HG03025 (cell line): ENCODE results near the gene HINT2.
A peak's percentile ranks its signal among the peaks of the same experiment; 100 is the strongest.

Experiments
- ATAC-seq: cut with Tn5 transposase; IDR thresholded peaks from one replicate; pipeline ENCODE4 v1.9.1; 2021; ENCODE audit warnings: mild to moderate bottlenecking, moderate library complexity; ENCODE audit not compliant: unreplicated experiment, low FRiP score

Gene HINT2

GRCh38 chr9:35842020-35842745 is 27.3 kb upstream of the HINT2 start:
- no peak for ATAC-seq

- no peak for ATAC-seq
Measured at GRCh38 chr9:35841645-35841900, 26.7 kb upstream of the HINT2 start.

- ATAC-seq: no peak
Measured at GRCh38 chr9:35840881-35841644, 26.2 kb upstream of the HINT2 start.

GRCh38 chr9:35839926-35840325 is 25.1 kb upstream of the HINT2 start:
- ATAC-seq: no peak

- ATAC-seq: no peak
Measured at GRCh38 chr9:35836595-35836994, 21.8 kb upstream of the HINT2 start.

- ATAC-seq: no peak
Measured at GRCh38 chr9:35835766-35836165, 20.9 kb upstream of the HINT2 start.

- no peak for ATAC-seq
Measured at GRCh38 chr9:35835216-35835632, 20.4 kb upstream of the HINT2 start.

- no peak for ATAC-seq
Measured at GRCh38 chr9:35834260-35835215, 19.7 kb upstream of the HINT2 start.

GRCh38 chr9:35832814-35833213 is 18.0 kb upstream of the HINT2 start:
- no peak for ATAC-seq

- ATAC-seq: no peak
Measured at GRCh38 chr9:35831040-35831439, 16.2 kb upstream of the HINT2 start.

- no peak for ATAC-seq
Measured at GRCh38 chr9:35829764-35830096, 14.9 kb upstream of the HINT2 start.

GRCh38 chr9:35829084-35829763 is 14.4 kb upstream of the HINT2 start, which contains the start of gene TMEM8B:
Gene TMEM8B (plus strand): TSS chr9:35829228. CDS start chr9:35829448, 220 bp downstream.
- ATAC-seq: peak; percentile 63

- no peak for ATAC-seq
Measured at GRCh38 chr9:35828716-35829083, 13.9 kb upstream of the HINT2 start, which contains the start of gene FAM221B. Gene FAM221B (minus strand): TSS chr9:35828732. CDS start chr9:35826161, 2,571 bp downstream.

GRCh38 chr9:35827486-35827885 is 12.6 kb upstream of the HINT2 start:
- no peak for ATAC-seq

- ATAC-seq: no peak
Measured at GRCh38 chr9:35826071-35826701, 11.3 kb upstream of the HINT2 start.

- no peak for ATAC-seq
Measured at GRCh38 chr9:35822926-35823325, 8.1 kb upstream of the HINT2 start.

GRCh38 chr9:35820076-35820475 is 5.2 kb upstream of the HINT2 start:
- ATAC-seq: no peak

- ATAC-seq: no peak
Measured at GRCh38 chr9:35818341-35818740, 3.5 kb upstream of the HINT2 start.

GRCh38 chr9:35816708-35817107 is 1.9 kb upstream of the HINT2 start:
- ATAC-seq: no peak
